ENCODE results near the gene MYOF. TPM values are rescaled to one million over a fixed set of nuclear protein-coding genes. Genes with fewer than 3 reads are reported as not detected.

MYOF gene
- polyA plus RNA-seq, 1 donor (not counting 4 experiments of a cell fraction or from before 2014, with no cell fraction given) = 232 TPM

GRCh38 chr10:93261089-93261488 is 221.0 kb downstream of the MYOF start:
- H3K4me3 ChIP-seq (ENCODE audit: control insufficient read depth in 2 of 3, extremely low read depth in 1 of 3, insufficient read depth in 2 of 3, low read depth in 1 of 3, low read length in 3 of 3) = no peak overlapping the region
- H4K20me1 ChIP-seq (ENCODE audit: control insufficient read depth, extremely low read depth, insufficient read depth, low read length) = no peaks in the 10 kb centered on the region
- DNase-seq (ENCODE audit: low read depth, low spot score) = no peak
- dilution Hi-C loops (cut with MboI; ENCODE audit: extremely low pct_ligation_motif_present, low sequenced_read_pairs) = no loop called here
- H3K4me1 ChIP-seq (ENCODE audit: control insufficient read depth, extremely low read depth, insufficient read depth, low read length) = peaks cover 4% of the 10 kb centered on the region
- H3K4me2 ChIP-seq (ENCODE audit: control insufficient read depth, extremely low read depth, insufficient read depth, low read depth, low read length) = no peak overlapping the region
- no peaks in the 10 kb centered on the region for H3K9me1 ChIP-seq (ENCODE audit: control insufficient read depth, extremely low read depth, insufficient read depth, low read length)
- FAIRE-seq = no peak
- H2AFZ ChIP-seq (ENCODE audit: control insufficient read depth, low read length) = no peak overlapping the region
- no peaks in the 10 kb centered on the region for H3K9me3 ChIP-seq (ENCODE audit: control insufficient read depth, low read depth, low read length)
- no peaks in the 10 kb centered on the region for H3K79me2 ChIP-seq (ENCODE audit: control insufficient read depth, insufficient read depth, low read length)
- TF ChIP-seq CTCF (optimal IDR thresholded peaks at IDR 0.05 in 1 of 3, IDR thresholded peaks at IDR 0.05 in 1 of 3, conservative IDR thresholded peaks at IDR 0.05 in 1 of 3; ENCODE audit: extremely low read depth in 1 of 3, insufficient read depth in 2 of 3, low read length in 3 of 3) (no peak), EZH2 (IDR thresholded peaks at IDR 0.05; ENCODE audit: low read length) (no peak)
- no peaks in the 10 kb centered on the region for H3K36me3 ChIP-seq (ENCODE audit: control insufficient read depth in 2 of 2, extremely low read depth in 1 of 2, insufficient read depth in 2 of 2, low read length in 2 of 2)
- H3K27me3 ChIP-seq (ENCODE audit: control insufficient read depth, extremely low read depth, insufficient read depth, low read length) = no peaks in the 10 kb centered on the region
- H3K9ac ChIP-seq (ENCODE audit: control insufficient read depth, extremely low read depth, insufficient read depth, low read length) = no peak overlapping the region
- H3K27ac ChIP-seq (ENCODE audit: control insufficient read depth, insufficient read depth, low read length) = no peak overlapping the region

GRCh38 chr10:93259126-93259525 is 223.0 kb downstream of the MYOF start:
- TF ChIP-seq CTCF (optimal IDR thresholded peaks at IDR 0.05 in 1 of 3, IDR thresholded peaks at IDR 0.05 in 1 of 3, conservative IDR thresholded peaks at IDR 0.05 in 1 of 3; ENCODE audit: extremely low read depth in 1 of 3, insufficient read depth in 2 of 3, low read length in 3 of 3) = no peak
- no peak for TF ChIP-seq EZH2 (IDR thresholded peaks at IDR 0.05; ENCODE audit: low read length)
- H3K4me1 ChIP-seq (ENCODE audit: control insufficient read depth, extremely low read depth, insufficient read depth, low read length) = peaks cover 4% of the 10 kb centered on the region
- FAIRE-seq (no peak), DNase-seq (ENCODE audit: low read depth, low spot score) (no peak)
- H3K27me3 ChIP-seq (ENCODE audit: control insufficient read depth, extremely low read depth, insufficient read depth, low read length) = no peaks in the 10 kb centered on the region
- dilution Hi-C loops (cut with MboI; ENCODE audit: extremely low pct_ligation_motif_present, low sequenced_read_pairs) = no loop called here
- H2AFZ ChIP-seq (ENCODE audit: control insufficient read depth, low read length) = no peak overlapping the region
- no peaks in the 10 kb centered on the region for H4K20me1 ChIP-seq (ENCODE audit: control insufficient read depth, extremely low read depth, insufficient read depth, low read length)
- H3K9ac ChIP-seq (ENCODE audit: control insufficient read depth, extremely low read depth, insufficient read depth, low read length) = no peak overlapping the region
- H3K79me2 ChIP-seq (ENCODE audit: control insufficient read depth, insufficient read depth, low read length) = no peaks in the 10 kb centered on the region
- H3K36me3 ChIP-seq (ENCODE audit: control insufficient read depth in 2 of 2, extremely low read depth in 1 of 2, insufficient read depth in 2 of 2, low read length in 2 of 2) = no peaks in the 10 kb centered on the region
- H3K9me3 ChIP-seq (ENCODE audit: control insufficient read depth, low read depth, low read length) = no peaks in the 10 kb centered on the region
- no peaks in the 10 kb centered on the region for H3K9me1 ChIP-seq (ENCODE audit: control insufficient read depth, extremely low read depth, insufficient read depth, low read length)
- no peak overlapping the region for H3K27ac ChIP-seq (ENCODE audit: control insufficient read depth, insufficient read depth, low read length)
- H3K4me3 ChIP-seq (ENCODE audit: control insufficient read depth in 2 of 3, extremely low read depth in 1 of 3, insufficient read depth in 2 of 3, low read depth in 1 of 3, low read length in 3 of 3) = no peak overlapping the region
- no peak overlapping the region for H3K4me2 ChIP-seq (ENCODE audit: control insufficient read depth, extremely low read depth, insufficient read depth, low read depth, low read length)

Small RNA genes within 50 kb of the gene (small RNA-seq; reads per million reads assigned to genes)
- gene RNA5SP323 (ENCODE audit: insufficient read length in 3 of 3, low read depth in 3 of 3, low replicate concordance in 1 of 3) = 0 reads per million in 3 experiments

Other genes with a start within 250 kb of the MYOF start
- 3.2 to 25.4 TPM (median 17.7 TPM) in 3 replicates for gene CEP55, start 14.3 kb upstream of the MYOF start, polyA plus RNA-seq
- not detected in 3 replicates for gene FFAR4, start 84.3 kb upstream of the MYOF start, polyA plus RNA-seq
- not detected in 3 replicates for gene RBP4, start 118.9 kb upstream of the MYOF start, polyA plus RNA-seq
- gene PDE6C, start 130.2 kb upstream of the MYOF start, polyA plus RNA-seq = not detected in 3 replicates
- 5.2 to 12.8 TPM (median 6.2 TPM) in 3 replicates for gene FRA10AC1, start 220.3 kb upstream of the MYOF start, polyA plus RNA-seq